Colonic mucosa (tissue), 4 donors: ENCODE data around the gene RASSF7. TPM values are rescaled to one million over a fixed set of nuclear protein-coding genes. Genes with fewer than 3 reads are reported as not detected.

Experiments used
- DNase-seq: peaks from one replicate; pipeline ENCODE4 v3.0.0-alpha.2; 2020
- H3K27ac ChIP-seq: fragments of 200-600 bp; one replicate; pipeline ENCODE4 v1.8.0; 2021
- H3K27me3 ChIP-seq: fragments of 200-600 bp; one replicate; pipeline ENCODE4 v1.8.0; 2021
- H3K36me3 ChIP-seq: fragments of 200-600 bp; one replicate; pipeline ENCODE4 v1.8.0; 2021
- H3K4me1 ChIP-seq: fragments of 200-600 bp; one replicate; pipeline ENCODE4 v1.8.0; 2021; ENCODE audit warnings: mild to moderate bottlenecking
- H3K4me3 ChIP-seq: fragments of 200-600 bp; one replicate; pipeline ENCODE4 v1.8.0; 2021
- H3K9ac ChIP-seq, 2 donors: one replicate each; pipeline ENCODE4 v1.7.0; 2013; ENCODE audit warnings: control low read depth in 2 of 2, low read depth in 2 of 2, low read length in 2 of 2
- H3K9me3 ChIP-seq: fragments of 200-600 bp; one replicate; pipeline ENCODE4 v1.8.0; 2021
- CTCF ChIP-seq: fragments of 200-600 bp; IDR thresholded peaks from one replicate; pipeline ENCODE4 v1.8.0; 2022; ENCODE audit warnings: antibody characterized with exemption, mild to moderate bottlenecking
- intact Hi-C: fragments of 100-400 bp; cut with DNase I; formaldehyde crosslinking; loops from one replicate; pipeline ENCODE4 v1.14.1; 2022
- total RNA-seq, 2 donors: library from RNA; stranded (reverse); fragmentation: NEBNext Ultra II Directional in 1 of 2; extraction: Animal tissue kit (Norgen Biotek cat#: 25700) in 1 of 2; gene quantifications; one replicate each; pipeline ENCODE4 v1.2.1, GENCODE V29; 2021
- donor health status: healthy.
- donor health status: DM: no; HTN: no; CAD: no.
- donor health status: DM: no; HTN: no; CAD: no.

The RASSF7 gene
- total RNA-seq, 2 donors from 2014 or later, result 108 to 139 TPM

- H3K9ac ChIP-seq, result peak overlapping the region; percentile 92 to 93
- H3K9me3 ChIP-seq, result no peaks in the 10 kb centered on the region
- H3K27ac ChIP-seq, result peak overlapping the region; percentile 93
- intact Hi-C loops, result loop anchor here (10.0 kb wide), 1 partner anchor 165 kb away; no protein-coding TSS in a partner anchor
- peak overlapping the region; percentile 52 for H3K4me3 ChIP-seq
- no peaks in the 10 kb centered on the region for H3K36me3 ChIP-seq
- peaks cover 20% of the 10 kb centered on the region for H3K27me3 ChIP-seq
- TF ChIP-seq CTCF, result no peak
- H3K4me1 ChIP-seq, result peaks cover 13% of the 10 kb centered on the region
- DNase-seq, result peak; percentile 87
Measured at GRCh38 chr11:559712-560304, 962 bp upstream of the RASSF7 start.

- peak; percentile 92 for DNase-seq
- peak overlapping the region; percentile 96 for H3K27ac ChIP-seq
- TF ChIP-seq CTCF, result no peak
- H3K27me3 ChIP-seq, result peaks cover 10% of the 10 kb centered on the region
- no peaks in the 10 kb centered on the region for H3K36me3 ChIP-seq
- H3K4me3 ChIP-seq, result peak overlapping the region; percentile 86
- H3K9ac ChIP-seq, result peak overlapping the region; percentile 84 to 90
- no peaks in the 10 kb centered on the region for H3K9me3 ChIP-seq
- peaks cover 13% of the 10 kb centered on the region for H3K4me1 ChIP-seq
- intact Hi-C loops, result no loop called here
Measured at GRCh38 chr11:561148-562003, 606 bp downstream of the RASSF7 start.

GRCh38 chr11:562046-562645 lies 1.4 kb downstream of the RASSF7 start:
- H3K27me3 ChIP-seq, result peaks cover 2% of the 10 kb centered on the region
- H3K27ac ChIP-seq, result peak overlapping the region; percentile 96
- peak overlapping the region; percentile 86 for H3K4me3 ChIP-seq
- no peak for TF ChIP-seq CTCF
- no peaks in the 10 kb centered on the region for H3K36me3 ChIP-seq
- no peak for DNase-seq
- peak overlapping the region; percentile 58 to 84 for H3K9ac ChIP-seq
- H3K9me3 ChIP-seq, result no peaks in the 10 kb centered on the region
- H3K4me1 ChIP-seq, result peaks cover 13% of the 10 kb centered on the region
- intact Hi-C loops, result no loop called here

- H3K27ac ChIP-seq, result no peak overlapping the region
- peak overlapping the region in 1 of 2 donors; percentile 5 for H3K9ac ChIP-seq
- no peaks in the 10 kb centered on the region for H3K36me3 ChIP-seq
- H3K4me3 ChIP-seq, result no peak overlapping the region
- TF ChIP-seq CTCF, result no peak
- peaks cover 13% of the 10 kb centered on the region for H3K4me1 ChIP-seq
- H3K27me3 ChIP-seq, result no peaks in the 10 kb centered on the region
- no peak for DNase-seq
- intact Hi-C loops, result no loop called here
- no peaks in the 10 kb centered on the region for H3K9me3 ChIP-seq
Measured at GRCh38 chr11:563066-563811, 2.5 kb downstream of the RASSF7 start.
